HG03460 (cell line): ENCODE data around the gene ZC3H10.
"Not testable (repeated sequence)": the region's sequence is repeated elsewhere in the genome, so short reads cannot be mapped to it uniquely, and the experiment has no call there.

Experiments used
- ATAC-seq: cut with Tn5 transposase; IDR thresholded peaks from one replicate; pipeline ENCODE4 v1.9.1; 2021; ENCODE audit not compliant: unreplicated experiment

The ZC3H10 gene

GRCh38 chr12:56101045-56101444 lies 17.0 kb upstream of the ZC3H10 start:
- ATAC-seq = no peak

- no peak for ATAC-seq
These were observed 15.4 kb upstream of the ZC3H10 start for GRCh38 chr12:56102683-56103065.

- ATAC-seq = no peak
These were observed 14.9 kb upstream of the ZC3H10 start for GRCh38 chr12:56103066-56103711.

- no peak for ATAC-seq
These were observed 14.3 kb upstream of the ZC3H10 start for GRCh38 chr12:56103823-56104108.

GRCh38 chr12:56104109-56104814 lies 13.8 kb upstream of the ZC3H10 start, which contains the start of gene PA2G4:
PA2G4 (plus strand) TSS chr12:56104559; CDS start chr12:56104738, 179 bp downstream.
- peak; percentile 93 for ATAC-seq

- ATAC-seq = peak; percentile 22
These were observed 13.1 kb upstream of the ZC3H10 start for GRCh38 chr12:56104815-56105608.

- no peak for ATAC-seq
These were observed 12.5 kb upstream of the ZC3H10 start for GRCh38 chr12:56105609-56105902.

GRCh38 chr12:56107242-56107641 lies 10.8 kb upstream of the ZC3H10 start:
- ATAC-seq = no peak

- no peak for ATAC-seq
These were observed 7.5 kb upstream of the ZC3H10 start for GRCh38 chr12:56110571-56110970.

GRCh38 chr12:56114084-56114483 lies 4.0 kb upstream of the ZC3H10 start:
- ATAC-seq = no peak

GRCh38 chr12:56115329-56115728 lies 2.7 kb upstream of the ZC3H10 start:
- no peak for ATAC-seq

GRCh38 chr12:56116267-56117081 lies 1.6 kb upstream of the ZC3H10 start, which contains the start of gene RPL41:
RPL41 (plus strand) TSS chr12:56116633.
- ATAC-seq = peak; percentile 39

- ATAC-seq = not testable (repeated sequence)
These were observed 872 bp upstream of the ZC3H10 start for GRCh38 chr12:56117082-56117706.

GRCh38 chr12:56118688-56119357 lies 757 bp downstream of the ZC3H10 start:
- peak; percentile 1 for ATAC-seq

GRCh38 chr12:56119361-56119796 lies 1.3 kb downstream of the ZC3H10 start:
- no peak for ATAC-seq

GRCh38 chr12:56120158-56120846 lies 2.2 kb downstream of the ZC3H10 start:
- no peak for ATAC-seq

GRCh38 chr12:56121204-56121870 lies 3.3 kb downstream of the ZC3H10 start:
- ATAC-seq = no peak

GRCh38 chr12:56122637-56123036 lies 4.6 kb downstream of the ZC3H10 start:
- no peak for ATAC-seq

- ATAC-seq = no peak
These were observed 6.1 kb downstream of the ZC3H10 start for GRCh38 chr12:56124133-56124532.
